Trophoblast cell (in vitro differentiated cells and primary cell): Measurements from ENCODE around the gene MAP3K7.

ENCODE experiments used
- DNase-seq, 2 donors: peaks; one replicate each; pipeline ENCODE4 v3.0.0-alpha.2; 2016
- H2AFZ ChIP-seq: 2 replicates; pipeline ENCODE4 v1.6.1; 2013; ENCODE audit warnings: low read length, moderate library complexity, mild to moderate bottlenecking; ENCODE audit not compliant: insufficient read depth, poor library complexity
- H2AK5ac ChIP-seq: 2 replicates; pipeline ENCODE4 v1.6.1; 2013; ENCODE audit warnings: mild to moderate bottlenecking, low read length
- H2BK120ac ChIP-seq: 2 replicates; pipeline ENCODE4 v1.6.1; 2013; ENCODE audit warnings: low read length, mild to moderate bottlenecking, moderate library complexity; ENCODE audit not compliant: insufficient read depth, poor library complexity
- H2BK12ac ChIP-seq: 2 replicates; pipeline ENCODE4 v1.6.1; 2013; ENCODE audit warnings: mild to moderate bottlenecking, low read length, moderate library complexity
- H2BK5ac ChIP-seq: 2 replicates; pipeline ENCODE4 v1.6.1; 2013; ENCODE audit warnings: low read length, low read depth, moderate library complexity, mild to moderate bottlenecking; ENCODE audit not compliant: poor library complexity
- H3K14ac ChIP-seq: 2 replicates; pipeline ENCODE4 v1.6.1; 2013; ENCODE audit warnings: mild to moderate bottlenecking, low read length
- H3K18ac ChIP-seq: 2 replicates; pipeline ENCODE4 v1.6.1; 2013; ENCODE audit warnings: mild to moderate bottlenecking, low read length
- H3K23ac ChIP-seq: 2 replicates; pipeline ENCODE4 v1.6.1; 2013; ENCODE audit warnings: low read length
- H3K27ac ChIP-seq: 2 replicates; pipeline ENCODE4 v1.5.1; 2013; ENCODE audit warnings: low read depth, mild to moderate bottlenecking, inconsistent platforms, low read length, moderate library complexity
- H3K27me3 ChIP-seq: 2 replicates; pipeline ENCODE4 v1.6.1; 2013; ENCODE audit warnings: inconsistent platforms, mild to moderate bottlenecking, low read length, moderate library complexity; ENCODE audit not compliant: insufficient read depth
- H3K36me3 ChIP-seq, 2 experiments: 1 replicate in 1 of 2; 2 replicates in 1 of 2; pipeline ENCODE4 v1.6.1; 2013; ENCODE audit warnings: low read length in 2 of 2, mild to moderate bottlenecking in 2 of 2, moderate library complexity in 1 of 2; ENCODE audit not compliant: insufficient read depth in 2 of 2, control insufficient read depth in 1 of 2
- H3K4ac ChIP-seq: 2 replicates; pipeline ENCODE4 v1.6.1; 2013; ENCODE audit warnings: low read depth, mild to moderate bottlenecking, low read length, moderate library complexity
- H3K4me1 ChIP-seq, 2 experiments: 1 replicate in 1 of 2; 2 replicates in 1 of 2; pipeline ENCODE4 v1.6.1; 2013; ENCODE audit warnings: low read length in 2 of 2, mild to moderate bottlenecking in 2 of 2, moderate library complexity in 1 of 2; ENCODE audit not compliant: insufficient read depth in 2 of 2, control insufficient read depth in 1 of 2
- H3K4me2 ChIP-seq: 2 replicates; pipeline ENCODE4 v1.6.1; 2013; ENCODE audit warnings: inconsistent platforms, mild to moderate bottlenecking, low read length, moderate library complexity
- H3K4me3 ChIP-seq: 2 replicates; pipeline ENCODE4 v1.5.1; 2013; ENCODE audit warnings: mild to moderate bottlenecking, low read depth, low read length, inconsistent platforms
- H3K79me1 ChIP-seq: one replicate; pipeline ENCODE4 v1.6.1; 2013; ENCODE audit warnings: low read length
- H3K79me2 ChIP-seq: 2 replicates; pipeline ENCODE4 v1.6.1; 2013; ENCODE audit warnings: low read length, mild to moderate bottlenecking; ENCODE audit not compliant: control insufficient read depth, insufficient read depth, poor library complexity
- H3K9ac ChIP-seq: 2 replicates; pipeline ENCODE4 v1.6.1; 2013; ENCODE audit warnings: mild to moderate bottlenecking, low read length
- H3K9me3 ChIP-seq: 2 replicates; pipeline ENCODE4 v1.6.1; 2013; ENCODE audit warnings: low read depth, mild to moderate bottlenecking, control low read depth, inconsistent platforms, low read length; ENCODE audit not compliant: insufficient read depth
- H4K12ac ChIP-seq: 2 replicates; pipeline ENCODE4 v1.6.1; 2013; ENCODE audit warnings: low read depth, mild to moderate bottlenecking, low read length, moderate library complexity
- H4K8ac ChIP-seq: 2 replicates; pipeline ENCODE4 v1.6.1; 2013; ENCODE audit warnings: low read depth, mild to moderate bottlenecking, low read length, moderate library complexity
- H4K91ac ChIP-seq: one replicate; pipeline ENCODE4 v1.6.1; 2013; ENCODE audit warnings: low read depth, mild to moderate bottlenecking, low read length, moderate library complexity
- WGBS: extraction: QIAGEN DNeasy Blood & Tissue Kit; methylation state at CpG from one replicate; pipeline ENCODE4 v1.1.7; 2013; ENCODE audit warnings: missing lambda C conversion rate; ENCODE audit not compliant: insufficient read length, insufficient coverage; ENCODE audit errors: extremely low coverage; 5-methylcytosine and 5-hydroxymethylcytosine counted together

The MAP3K7 gene

GRCh38 chr6:90596967-90597539 is 10.2 kb upstream of the MAP3K7 start:
- no peaks in the 10 kb centered on the region for H3K36me3 ChIP-seq
- no peaks in the 10 kb centered on the region for H3K4me1 ChIP-seq
- no peak overlapping the region for H3K9ac ChIP-seq
- no peak overlapping the region for H2AFZ ChIP-seq
- H4K12ac ChIP-seq, result no peak overlapping the region
- H4K91ac ChIP-seq, result no peak overlapping the region
- no peak overlapping the region for H3K14ac ChIP-seq
- WGBS, result no CpG with 5 or more reads among the region's 5 CpGs
- H3K18ac ChIP-seq, result no peak overlapping the region
- H2BK120ac ChIP-seq, result no peak overlapping the region
- H2BK12ac ChIP-seq, result no peak overlapping the region
- H4K8ac ChIP-seq, result no peak overlapping the region
- no peak overlapping the region for H2AK5ac ChIP-seq
- H3K4ac ChIP-seq, result no peak overlapping the region
- no peak for DNase-seq
- no peaks in the 10 kb centered on the region for H3K27me3 ChIP-seq
- H3K79me1 ChIP-seq, result no peaks in the 10 kb centered on the region
- H3K23ac ChIP-seq, result no peak overlapping the region
- no peaks in the 10 kb centered on the region for H3K9me3 ChIP-seq
- H3K4me3 ChIP-seq, result no peak overlapping the region
- H3K27ac ChIP-seq, result no peak overlapping the region
- no peak overlapping the region for H2BK5ac ChIP-seq
- no peak overlapping the region for H3K4me2 ChIP-seq
- H3K79me2 ChIP-seq, result no peaks in the 10 kb centered on the region

GRCh38 chr6:90595854-90596253 is 9.0 kb upstream of the MAP3K7 start:
- Histone ChIP-seq H3K4me2 (no peak overlapping the region), H3K23ac (no peak overlapping the region), H3K4me3 (no peak overlapping the region), H3K27ac (no peak overlapping the region), H3K36me3 (no peaks in the 10 kb centered on the region), H3K18ac (no peak overlapping the region), H3K79me1 (no peaks in the 10 kb centered on the region), H2BK120ac (no peak overlapping the region), H2AFZ (no peak overlapping the region), H3K4ac (no peak overlapping the region), H2BK5ac (no peak overlapping the region), H3K27me3 (no peaks in the 10 kb centered on the region), H3K4me1 (no peaks in the 10 kb centered on the region), H4K8ac (no peak overlapping the region), H2BK12ac (peak overlapping the region; percentile 31), H3K9me3 (no peaks in the 10 kb centered on the region), H3K79me2 (no peaks in the 10 kb centered on the region), H3K14ac (no peak overlapping the region), H4K12ac (no peak overlapping the region), H4K91ac (no peak overlapping the region), H3K9ac (no peak overlapping the region), H2AK5ac (no peak overlapping the region)
- DNase-seq, result no peak
- WGBS, result no CpG with 5 or more reads among the region's 3 CpGs

- H3K18ac ChIP-seq, result peak overlapping the region; percentile 87
- peak overlapping the region; percentile 80 for H4K91ac ChIP-seq
- peak overlapping the region; percentile 93 for H4K12ac ChIP-seq
- no CpG with 5 or more reads among the region's 18 CpGs for WGBS
- no peaks in the 10 kb centered on the region for H3K27me3 ChIP-seq
- H2BK120ac ChIP-seq, result peak overlapping the region; percentile 79
- peak overlapping the region; percentile 92 for H3K4me2 ChIP-seq
- no peak for DNase-seq
- peak overlapping the region; percentile 94 for H3K14ac ChIP-seq
- no peaks in the 10 kb centered on the region for H3K9me3 ChIP-seq
- H2BK5ac ChIP-seq, result peak overlapping the region; percentile 79
- H3K79me1 ChIP-seq, result peaks cover 7% of the 10 kb centered on the region
- peaks cover 5% of the 10 kb centered on the region for H3K79me2 ChIP-seq
- H2BK12ac ChIP-seq, result peak overlapping the region; percentile 44
- H3K4me3 ChIP-seq, result peak overlapping the region; percentile 97
- peak overlapping the region; percentile 95 for H3K9ac ChIP-seq
- H2AK5ac ChIP-seq, result peak overlapping the region; percentile 43
- no peak overlapping the region for H3K23ac ChIP-seq
- H3K27ac ChIP-seq, result peak overlapping the region; percentile 86
- H3K4ac ChIP-seq, result peak overlapping the region; percentile 68
- H3K36me3 ChIP-seq, result no peaks in the 10 kb centered on the region
- peak overlapping the region; percentile 94 for H2AFZ ChIP-seq
- H3K4me1 ChIP-seq, result no peaks in the 10 kb centered on the region
- peak overlapping the region; percentile 98 for H4K8ac ChIP-seq
These were observed 381 bp downstream of the MAP3K7 start for GRCh38 chr6:90586546-90586835.

GRCh38 chr6:90584636-90585255 is 2.1 kb downstream of the MAP3K7 start:
- Histone ChIP-seq H2AK5ac (no peak overlapping the region), H2AFZ (no peak overlapping the region), H2BK5ac (no peak overlapping the region), H4K8ac (no peak overlapping the region), H3K79me2 (peaks cover 5% of the 10 kb centered on the region), H3K23ac (no peak overlapping the region), H3K79me1 (peaks cover 7% of the 10 kb centered on the region), H3K27me3 (no peaks in the 10 kb centered on the region), H3K4ac (no peak overlapping the region), H3K4me1 (no peaks in the 10 kb centered on the region), H4K91ac (no peak overlapping the region), H3K14ac (no peak overlapping the region), H3K9me3 (no peaks in the 10 kb centered on the region), H2BK12ac (no peak overlapping the region), H3K36me3 (no peaks in the 10 kb centered on the region), H3K4me2 (no peak overlapping the region), H3K27ac (no peak overlapping the region), H3K4me3 (no peak overlapping the region), H3K18ac (no peak overlapping the region), H3K9ac (no peak overlapping the region), H4K12ac (no peak overlapping the region), H2BK120ac (no peak overlapping the region)
- no peak for DNase-seq
- no CpG with 5 or more reads among the region's 2 CpGs for WGBS
